Measurements from ENCODE around the gene GRID2. TPM values are rescaled to one million over a fixed set of nuclear protein-coding genes. Genes with fewer than 3 reads are reported as not detected.

Gene GRID2
- total and polyA plus RNA-seq, 2 of the 13 experiments (the other 11 are each of a cell fraction or from before 2014, with no cell fraction given), result not detected

DNA sequence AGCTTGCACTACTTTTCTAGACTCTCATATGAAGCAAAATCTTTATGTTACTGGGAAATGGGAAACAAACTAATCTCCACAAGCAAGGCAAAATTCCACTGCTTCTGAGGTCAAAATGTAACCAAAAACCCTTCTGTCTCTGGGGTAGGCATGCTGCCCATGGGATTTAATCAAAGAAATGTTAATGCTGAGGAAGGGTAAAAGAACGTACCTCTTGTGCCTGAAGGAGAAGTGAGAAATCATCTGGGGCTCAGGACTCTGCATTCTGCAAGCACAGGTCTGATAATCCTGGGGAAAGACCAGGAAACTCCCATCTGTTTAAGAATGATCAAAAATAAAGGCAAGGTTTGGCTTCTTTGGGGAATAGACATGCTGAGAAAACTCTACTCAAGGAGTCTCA, 184.7 kb downstream of the GRID2 start:
- ATAC-seq (no peak), FAIRE-seq (no peak), DNase-seq (ENCODE audit: low spot score) (no peak)
- Histone ChIP-seq H3K4me1 (ENCODE audit: insufficient read depth, low read length) (no peaks in the 10 kb centered on the region), H3K9me3 (ENCODE audit: low read length) (no peaks in the 10 kb centered on the region), H3K4me3 (replicated peaks in 1 of 3; ENCODE audit: insufficient read depth in 1 of 3, low read depth in 2 of 3, low read length in 3 of 3) (no peak overlapping the region), H4K20me1 (ENCODE audit: insufficient read depth, low read length) (no peaks in the 10 kb centered on the region), H3K36me3 (replicated peaks in 1 of 2; ENCODE audit: control insufficient read depth in 1 of 2, insufficient read depth in 2 of 2, low read length in 2 of 2) (no peaks in the 10 kb centered on the region), H3K27ac (ENCODE audit: extremely low read length, insufficient read depth, low read length) (no peak overlapping the region), H3K27me3 (ENCODE audit: control insufficient read depth in 1 of 2, insufficient read depth in 2 of 2, low read length in 2 of 2) (no peaks in the 10 kb centered on the region), H3K4me2 (ENCODE audit: low read depth, low read length) (no peak overlapping the region), H3K79me2 (ENCODE audit: insufficient read depth, low read length) (no peaks in the 10 kb centered on the region), H3K9ac (ENCODE audit: insufficient read depth, low read depth, low read length) (no peak overlapping the region), H2AFZ (ENCODE audit: low read length) (no peak overlapping the region)
- 0% methylated on average over 1 of the region's 1 CpG for WGBS (ENCODE audit: low lambda C conversion rate)
- BruUV-seq (replicated peaks), result no TSS peak
- intact Hi-C loops (cut with micrococcal nuclease; ENCODE audit: unreplicated experiment) (no loop called here), in situ Hi-C loops (cut with HindIII; ENCODE audit: extremely low pct_ligation_motif_present, low pct_unique_long_range_greater_than_20kb) (no loop called here)
- ChIA-PET CTCF (ENCODE audit: low intra/inter-chr PET ratio, low total read pairs) (no interaction called here), POLR2A (no interaction called here)
- TF ChIP-seq GTF3A (CRISPR knock-in tag; conservative IDR thresholded peaks at IDR 0.05), result no peak
- TF ChIP-seq LCORL (IDR thresholded peaks at IDR 0.05), result no peak
- no peak for TF ChIP-seq LCORL (CRISPR knock-in tag; IDR thresholded peaks at IDR 0.05)
- TF ChIP-seq, protein P1, sequence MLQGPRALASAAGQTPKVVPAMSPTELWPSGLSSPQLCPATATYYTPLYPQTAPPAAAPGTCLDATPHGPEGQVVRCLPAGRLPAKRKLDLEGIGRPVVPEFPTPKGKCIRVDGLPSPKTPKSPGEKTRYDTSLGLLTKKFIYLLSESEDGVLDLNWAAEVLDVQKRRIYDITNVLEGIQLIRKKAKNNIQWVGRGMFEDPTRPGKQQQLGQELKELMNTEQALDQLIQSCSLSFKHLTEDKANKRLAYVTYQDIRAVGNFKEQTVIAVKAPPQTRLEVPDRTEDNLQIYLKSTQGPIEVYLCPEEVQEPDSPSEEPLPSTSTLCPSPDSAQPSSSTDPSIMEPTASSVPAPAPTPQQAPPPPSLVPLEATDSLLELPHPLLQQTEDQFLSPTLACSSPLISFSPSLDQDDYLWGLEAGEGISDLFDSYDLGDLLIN (CRISPR knock-in tag; IDR thresholded peaks at IDR 0.05; ENCODE audit: borderline replicate concordance), result no peak
- no peak for TF ChIP-seq NPAS2 (CRISPR knock-in tag; IDR thresholded peaks at IDR 0.05; ENCODE audit: borderline replicate concordance)
- no peak for TF ChIP-seq NR2F6 (IDR thresholded peaks at IDR 0.05)
- TF ChIP-seq NR2F6 (CRISPR knock-in tag; IDR thresholded peaks at IDR 0.05), result no peak
- no peak for TF ChIP-seq KDM1A (CRISPR knock-in tag; IDR thresholded peaks at IDR 0.05)
- TF ChIP-seq, protein P2, sequence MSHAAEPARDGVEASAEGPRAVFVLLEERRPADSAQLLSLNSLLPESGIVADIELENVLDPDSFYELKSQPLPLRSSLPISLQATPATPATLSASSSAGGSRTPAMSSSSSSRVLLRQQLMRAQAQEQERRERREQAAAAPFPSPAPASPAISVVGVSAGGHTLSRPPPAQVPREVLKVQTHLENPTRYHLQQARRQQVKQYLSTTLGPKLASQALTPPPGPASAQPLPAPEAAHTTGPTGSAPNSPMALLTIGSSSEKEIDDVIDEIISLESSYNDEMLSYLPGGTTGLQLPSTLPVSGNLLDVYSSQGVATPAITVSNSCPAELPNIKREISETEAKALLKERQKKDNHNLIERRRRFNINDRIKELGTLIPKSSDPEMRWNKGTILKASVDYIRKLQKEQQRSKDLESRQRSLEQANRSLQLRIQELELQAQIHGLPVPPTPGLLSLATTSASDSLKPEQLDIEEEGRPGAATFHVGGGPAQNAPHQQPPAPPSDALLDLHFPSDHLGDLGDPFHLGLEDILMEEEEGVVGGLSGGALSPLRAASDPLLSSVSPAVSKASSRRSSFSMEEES (CRISPR knock-in tag; IDR thresholded peaks at IDR 0.05), result no peak
- TF ChIP-seq, protein P3, sequence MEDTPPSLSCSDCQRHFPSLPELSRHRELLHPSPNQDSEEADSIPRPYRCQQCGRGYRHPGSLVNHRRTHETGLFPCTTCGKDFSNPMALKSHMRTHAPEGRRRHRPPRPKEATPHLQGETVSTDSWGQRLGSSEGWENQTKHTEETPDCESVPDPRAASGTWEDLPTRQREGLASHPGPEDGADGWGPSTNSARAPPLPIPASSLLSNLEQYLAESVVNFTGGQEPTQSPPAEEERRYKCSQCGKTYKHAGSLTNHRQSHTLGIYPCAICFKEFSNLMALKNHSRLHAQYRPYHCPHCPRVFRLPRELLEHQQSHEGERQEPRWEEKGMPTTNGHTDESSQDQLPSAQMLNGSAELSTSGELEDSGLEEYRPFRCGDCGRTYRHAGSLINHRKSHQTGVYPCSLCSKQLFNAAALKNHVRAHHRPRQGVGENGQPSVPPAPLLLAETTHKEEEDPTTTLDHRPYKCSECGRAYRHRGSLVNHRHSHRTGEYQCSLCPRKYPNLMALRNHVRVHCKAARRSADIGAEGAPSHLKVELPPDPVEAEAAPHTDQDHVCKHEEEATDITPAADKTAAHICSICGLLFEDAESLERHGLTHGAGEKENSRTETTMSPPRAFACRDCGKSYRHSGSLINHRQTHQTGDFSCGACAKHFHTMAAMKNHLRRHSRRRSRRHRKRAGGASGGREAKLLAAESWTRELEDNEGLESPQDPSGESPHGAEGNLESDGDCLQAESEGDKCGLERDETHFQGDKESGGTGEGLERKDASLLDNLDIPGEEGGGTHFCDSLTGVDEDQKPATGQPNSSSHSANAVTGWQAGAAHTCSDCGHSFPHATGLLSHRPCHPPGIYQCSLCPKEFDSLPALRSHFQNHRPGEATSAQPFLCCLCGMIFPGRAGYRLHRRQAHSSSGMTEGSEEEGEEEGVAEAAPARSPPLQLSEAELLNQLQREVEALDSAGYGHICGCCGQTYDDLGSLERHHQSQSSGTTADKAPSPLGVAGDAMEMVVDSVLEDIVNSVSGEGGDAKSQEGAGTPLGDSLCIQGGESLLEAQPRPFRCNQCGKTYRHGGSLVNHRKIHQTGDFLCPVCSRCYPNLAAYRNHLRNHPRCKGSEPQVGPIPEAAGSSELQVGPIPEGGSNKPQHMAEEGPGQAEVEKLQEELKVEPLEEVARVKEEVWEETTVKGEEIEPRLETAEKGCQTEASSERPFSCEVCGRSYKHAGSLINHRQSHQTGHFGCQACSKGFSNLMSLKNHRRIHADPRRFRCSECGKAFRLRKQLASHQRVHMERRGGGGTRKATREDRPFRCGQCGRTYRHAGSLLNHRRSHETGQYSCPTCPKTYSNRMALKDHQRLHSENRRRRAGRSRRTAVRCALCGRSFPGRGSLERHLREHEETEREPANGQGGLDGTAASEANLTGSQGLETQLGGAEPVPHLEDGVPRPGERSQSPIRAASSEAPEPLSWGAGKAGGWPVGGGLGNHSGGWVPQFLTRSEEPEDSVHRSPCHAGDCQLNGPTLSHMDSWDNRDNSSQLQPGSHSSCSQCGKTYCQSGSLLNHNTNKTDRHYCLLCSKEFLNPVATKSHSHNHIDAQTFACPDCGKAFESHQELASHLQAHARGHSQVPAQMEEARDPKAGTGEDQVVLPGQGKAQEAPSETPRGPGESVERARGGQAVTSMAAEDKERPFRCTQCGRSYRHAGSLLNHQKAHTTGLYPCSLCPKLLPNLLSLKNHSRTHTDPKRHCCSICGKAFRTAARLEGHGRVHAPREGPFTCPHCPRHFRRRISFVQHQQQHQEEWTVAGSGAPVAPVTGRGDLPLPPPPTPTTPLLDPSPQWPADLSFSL (CRISPR knock-in tag; IDR thresholded peaks at IDR 0.05), result no peak
- TF ChIP-seq RBM22 (optimal IDR thresholded peaks at IDR 0.05; ENCODE audit: low read length), result no peak

All from HepG2 (cell line).